Smooth muscle cell (in vitro differentiated cells): ENCODE data around the gene DNAJC10. TPM values are rescaled to one million over a fixed set of nuclear protein-coding genes. Genes with fewer than 3 reads are reported as not detected.

Experiments
- DNase-seq: peaks from one replicate; lab custom pipeline; 2025; ENCODE audit not compliant: unreplicated experiment; lab: John Stamatoyannopoulos, UW
- H2AFZ ChIP-seq: fragments of 200-600 bp; sonication (generic); 2 replicates; pipeline ENCODE4 v1.6.0; 2016; ENCODE audit warnings: antibody characterized with exemption, low read depth, mild to moderate bottlenecking
- H3F3A ChIP-seq: fragments of 200-600 bp; sonication (generic); 2 replicates; pipeline ENCODE4 v1.6.0; 2017; ENCODE audit warnings: antibody characterized with exemption, low read depth
- H3K27ac ChIP-seq: fragments of 200-600 bp; sonication (generic); 2 replicates; pipeline ENCODE4 v1.5.1; 2016; ENCODE audit warnings: low read depth, mild to moderate bottlenecking
- H3K27me3 ChIP-seq: fragments of 200-600 bp; sonication (generic); 2 replicates; pipeline ENCODE4 v1.6.1; 2016; ENCODE audit warnings: low read depth, mild to moderate bottlenecking
- H3K36me3 ChIP-seq: fragments of 200-600 bp; sonication (generic); 2 replicates; pipeline ENCODE4 v1.5.1; 2016; ENCODE audit warnings: low read depth
- H3K4me1 ChIP-seq: fragments of 200-600 bp; sonication (generic); 2 replicates; pipeline ENCODE4 v1.5.1; 2016; ENCODE audit warnings: low read depth
- H3K4me2 ChIP-seq: fragments of 200-600 bp; sonication (generic); 2 replicates; pipeline ENCODE4 v1.6.0; 2016; ENCODE audit warnings: mild to moderate bottlenecking
- H3K4me3 ChIP-seq: fragments of 200-600 bp; sonication (generic); 2 replicates; pipeline ENCODE4 v1.5.1; 2016; ENCODE audit warnings: mild to moderate bottlenecking
- H3K79me2 ChIP-seq: fragments of 200-600 bp; sonication (generic); 2 replicates; pipeline ENCODE4 v1.6.0; 2016; ENCODE audit warnings: low read depth, mild to moderate bottlenecking
- H3K9ac ChIP-seq: fragments of 200-600 bp; sonication (generic); 2 replicates; pipeline ENCODE4 v1.6.0; 2016; ENCODE audit warnings: low read depth
- H3K9me3 ChIP-seq: fragments of 200-600 bp; sonication (generic); replicated peaks from 2 replicates; pipeline ENCODE4 v1.5.1; 2016; ENCODE audit warnings: low read depth
- H4K20me1 ChIP-seq: fragments of 200-600 bp; sonication (generic); 2 replicates; pipeline ENCODE4 v1.6.0; 2016; ENCODE audit warnings: low read depth
- WGBS: methylation state at CpG from one replicate; pipeline ENCODE4 v1.1.7; 2016; ENCODE audit warnings: low lambda C conversion rate; 5-methylcytosine and 5-hydroxymethylcytosine counted together
- polyA plus RNA-seq: library from polyadenylated mRNA; unstranded; fragments of >200 nt; fragmentation: Nextera tagmentation; extraction: Ambion mirVana; gene quantifications from 2 replicates; pipeline ENCODE4 v1.2.1, GENCODE V29; 2016
- total RNA-seq: library from RNA; depleted of rRNA; stranded (reverse); fragments of >200 nt; gene quantifications from 2 replicates; pipeline ENCODE4 v1.2.3, GENCODE V29; 2014
- TF ChIP-seq, protein P1 (sequence below): fragments of 200-600 bp; sonication (generic); IDR thresholded peaks from 2 replicates; pipeline ENCODE4 v1.5.1; 2017; ENCODE audit warnings: borderline replicate concordance, mild to moderate bottlenecking, antibody characterized with exemption; ENCODE audit not compliant: insufficient read depth, poor library complexity, severe bottlenecking

The DNAJC10 gene
- total and polyA plus RNA-seq, 2 experiments from 2014 or later: 77.4 to 93.0 TPM

DNA sequence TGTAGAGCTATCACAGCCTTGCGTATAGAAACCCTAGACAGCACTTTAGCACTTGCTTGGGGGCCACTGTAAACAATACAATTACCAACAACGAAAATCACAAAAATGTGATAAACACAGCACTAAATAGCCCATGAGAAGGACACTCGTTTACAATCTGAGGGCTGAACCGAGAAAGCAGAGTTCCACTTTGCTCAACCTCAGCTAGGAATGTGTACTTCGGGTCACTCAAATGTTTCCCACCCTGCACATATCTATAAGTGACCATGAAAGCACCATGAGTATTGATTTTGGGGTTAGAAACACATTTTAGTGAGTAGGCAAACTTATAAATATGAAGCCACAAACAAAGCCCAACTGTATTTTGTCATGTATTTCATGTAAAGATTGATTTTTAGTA lies 88.1 kb downstream of the DNAJC10 start:
- Histone ChIP-seq H3K9ac (no peak overlapping the region), H3K4me1 (no peaks in the 10 kb centered on the region), H3K9me3 (no peaks in the 10 kb centered on the region), H3F3A (no peaks in the 10 kb centered on the region), H3K36me3 (no peaks in the 10 kb centered on the region), H2AFZ (no peak overlapping the region), H3K27me3 (no peaks in the 10 kb centered on the region), H3K79me2 (no peaks in the 10 kb centered on the region), H3K27ac (no peak overlapping the region), H3K4me2 (no peak overlapping the region), H4K20me1 (no peaks in the 10 kb centered on the region), H3K4me3 (no peak overlapping the region)
- 94% methylated on average over 5 of the region's 5 CpGs for WGBS
- TF ChIP-seq, protein P1, sequence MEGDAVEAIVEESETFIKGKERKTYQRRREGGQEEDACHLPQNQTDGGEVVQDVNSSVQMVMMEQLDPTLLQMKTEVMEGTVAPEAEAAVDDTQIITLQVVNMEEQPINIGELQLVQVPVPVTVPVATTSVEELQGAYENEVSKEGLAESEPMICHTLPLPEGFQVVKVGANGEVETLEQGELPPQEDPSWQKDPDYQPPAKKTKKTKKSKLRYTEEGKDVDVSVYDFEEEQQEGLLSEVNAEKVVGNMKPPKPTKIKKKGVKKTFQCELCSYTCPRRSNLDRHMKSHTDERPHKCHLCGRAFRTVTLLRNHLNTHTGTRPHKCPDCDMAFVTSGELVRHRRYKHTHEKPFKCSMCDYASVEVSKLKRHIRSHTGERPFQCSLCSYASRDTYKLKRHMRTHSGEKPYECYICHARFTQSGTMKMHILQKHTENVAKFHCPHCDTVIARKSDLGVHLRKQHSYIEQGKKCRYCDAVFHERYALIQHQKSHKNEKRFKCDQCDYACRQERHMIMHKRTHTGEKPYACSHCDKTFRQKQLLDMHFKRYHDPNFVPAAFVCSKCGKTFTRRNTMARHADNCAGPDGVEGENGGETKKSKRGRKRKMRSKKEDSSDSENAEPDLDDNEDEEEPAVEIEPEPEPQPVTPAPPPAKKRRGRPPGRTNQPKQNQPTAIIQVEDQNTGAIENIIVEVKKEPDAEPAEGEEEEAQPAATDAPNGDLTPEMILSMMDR: no peak
- no peak for DNase-seq

DNA sequence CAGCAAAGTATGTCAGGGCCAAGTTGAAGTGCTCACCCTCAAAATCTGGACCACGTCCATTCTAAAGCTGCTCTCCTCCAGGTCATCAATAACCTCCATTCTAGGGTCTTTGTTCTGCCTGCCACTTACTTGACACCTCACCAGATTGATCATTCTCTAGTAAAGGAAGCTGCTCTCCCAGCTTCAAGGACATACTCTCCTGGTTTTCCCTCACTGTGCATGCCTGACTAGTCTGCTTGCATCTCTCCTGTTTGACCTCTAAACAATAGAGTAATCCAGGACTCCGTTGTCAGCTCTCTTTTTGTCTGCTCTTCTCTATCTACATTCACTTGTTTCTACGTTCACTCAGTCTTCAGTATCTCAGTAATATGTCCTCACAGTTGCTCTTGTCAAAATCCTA lies 91.3 kb downstream of the DNAJC10 start:
- 93% methylated on average over 3 of the region's 3 CpGs for WGBS
- TF ChIP-seq, protein P1: no peak

DNA sequence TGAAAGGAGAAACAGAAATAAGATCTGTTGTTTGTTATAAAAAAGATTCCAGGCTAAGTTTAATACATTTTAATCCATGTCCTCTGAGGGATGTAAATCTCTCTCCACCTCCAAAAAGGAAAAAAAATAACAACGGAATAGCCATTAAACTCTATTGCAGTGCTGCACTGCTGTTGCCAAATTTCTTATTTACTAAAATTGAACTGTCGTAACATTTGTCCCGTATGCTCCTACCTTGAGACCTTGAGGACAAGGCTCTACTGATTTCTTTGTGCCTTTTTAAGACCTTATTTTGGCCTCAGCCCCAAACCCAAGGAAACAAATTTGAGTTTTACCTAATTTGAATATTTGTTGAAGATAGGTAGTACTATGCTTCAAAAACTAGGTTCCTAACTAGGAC lies 94.0 kb downstream of the DNAJC10 start:
- Histone ChIP-seq H3K4me2 (no peak overlapping the region), H3K36me3 (no peaks in the 10 kb centered on the region)
- whole genome bisulfite sequencing: 95% methylated on average over 3 of the region's 3 CpGs

More for the DNA sequence above, 91.3 kb downstream of the DNAJC10 start:
- Histone ChIP-seq H3K79me2 (no peaks in the 10 kb centered on the region), H3K36me3 (no peaks in the 10 kb centered on the region), H3F3A (no peaks in the 10 kb centered on the region), H3K9ac (no peak overlapping the region), H3K4me3 (no peak overlapping the region), H4K20me1 (no peaks in the 10 kb centered on the region), H3K4me1 (no peaks in the 10 kb centered on the region), H2AFZ (no peak overlapping the region), H3K9me3 (no peaks in the 10 kb centered on the region), H3K27me3 (no peaks in the 10 kb centered on the region), H3K4me2 (no peak overlapping the region), H3K27ac (no peak overlapping the region)
- no peak for DNase-seq

DNA sequence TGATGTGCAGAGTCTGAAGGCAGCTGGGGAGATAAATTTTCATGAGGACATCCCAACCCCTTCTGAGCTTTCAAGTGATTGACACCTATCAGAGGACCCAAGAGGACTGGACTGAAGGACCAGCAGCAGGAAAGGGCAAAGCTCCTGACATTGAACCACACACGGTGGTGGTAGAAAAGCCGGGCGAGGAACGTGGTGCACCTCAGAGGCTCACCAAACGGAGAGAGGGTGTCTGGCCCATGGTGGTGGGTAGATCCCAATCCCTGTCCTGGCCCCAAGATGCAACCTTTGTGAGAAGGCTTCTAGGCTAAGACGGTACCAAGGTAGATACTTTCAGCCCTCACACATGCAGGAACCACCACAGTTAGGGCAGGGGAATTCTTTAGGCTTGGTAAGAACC lies 98.3 kb downstream of the DNAJC10 start:
- Histone ChIP-seq H3K9me3 (no peaks in the 10 kb centered on the region), H3K4me3 (no peak overlapping the region), H2AFZ (no peak overlapping the region), H3K27ac (no peak overlapping the region), H3K79me2 (no peaks in the 10 kb centered on the region), H3K4me2 (no peak overlapping the region), H3K4me1 (peaks cover 27% of the 10 kb centered on the region), H3F3A (no peaks in the 10 kb centered on the region), H4K20me1 (no peaks in the 10 kb centered on the region), H3K27me3 (no peaks in the 10 kb centered on the region), H3K36me3 (no peaks in the 10 kb centered on the region), H3K9ac (no peak overlapping the region)
- TF ChIP-seq, protein P1: no peak
- WGBS: 81% methylated on average over 6 of the region's 6 CpGs
- DNase-seq: no peak

More for the DNA sequence above, 94.0 kb downstream of the DNAJC10 start:
- H3K9ac ChIP-seq: no peak overlapping the region
- H3K27ac ChIP-seq: no peak overlapping the region
- TF ChIP-seq, protein P1: no peak
- H2AFZ ChIP-seq: no peak overlapping the region
- H3K27me3 ChIP-seq: no peaks in the 10 kb centered on the region
- no peak overlapping the region for H3K4me3 ChIP-seq
- no peaks in the 10 kb centered on the region for H3K4me1 ChIP-seq
- H3K9me3 ChIP-seq: no peaks in the 10 kb centered on the region
- DNase-seq: no peak
- no peaks in the 10 kb centered on the region for H3K79me2 ChIP-seq
- H3F3A ChIP-seq: no peaks in the 10 kb centered on the region
- H4K20me1 ChIP-seq: no peaks in the 10 kb centered on the region
